Endothelial cell (in vitro differentiated cells): Measurements from ENCODE around the gene AP3M1. TPM values are rescaled to one million over a fixed set of nuclear protein-coding genes. Genes with fewer than 3 reads are reported as not detected.
A peak's percentile ranks its signal among the peaks of the same experiment; 100 is the strongest.

Source experiments
- DNase-seq: peaks from one replicate; pipeline ENCODE4 v3.0.0; 2021; ENCODE audit warnings: low spot score
- H3K27ac Mint-ChIP-seq: one replicate; pipeline ENCODE4 v1.8.0; 2021; ENCODE audit warnings: mixed read lengths, inconsistent platforms; ENCODE audit not compliant: unreplicated experiment
- H3K27me3 Mint-ChIP-seq: one replicate; pipeline ENCODE4 v1.8.0; 2021; ENCODE audit warnings: mild to moderate bottlenecking, moderate library complexity, mixed read lengths, inconsistent platforms; ENCODE audit not compliant: unreplicated experiment
- H3K36me3 Mint-ChIP-seq: one replicate; pipeline ENCODE4 v1.8.0; 2021; ENCODE audit warnings: mild to moderate bottlenecking, low read depth, mixed read lengths, inconsistent platforms; ENCODE audit not compliant: unreplicated experiment
- H3K4me1 Mint-ChIP-seq: one replicate; pipeline ENCODE4 v1.8.0; 2021; ENCODE audit warnings: mild to moderate bottlenecking, mixed read lengths, inconsistent platforms; ENCODE audit not compliant: unreplicated experiment
- H3K4me3 Mint-ChIP-seq: one replicate; pipeline ENCODE4 v1.8.0; 2021; ENCODE audit warnings: mild to moderate bottlenecking, mixed read lengths, inconsistent platforms; ENCODE audit not compliant: unreplicated experiment
- H3K9me3 Mint-ChIP-seq: one replicate; pipeline ENCODE4 v1.8.0; 2021; ENCODE audit warnings: mixed read lengths, inconsistent platforms; ENCODE audit not compliant: unreplicated experiment
- CTCF ChIP-seq: fragments of 200-600 bp; sonication (generic); IDR thresholded peaks from one replicate; pipeline ENCODE4 v1.5.0; 2021; ENCODE audit warnings: antibody characterized with exemption; ENCODE audit not compliant: unreplicated experiment
- total RNA-seq: library from RNA; stranded (reverse); fragmentation: NEBNext Ultra II Directional; extraction: Animal tissue kit (Norgen Biotek cat#: 25700); gene quantifications from one replicate; pipeline ENCODE4 v1.2.1, GENCODE V29; 2021; ENCODE audit not compliant: unreplicated experiment

AP3M1 gene
- total RNA-seq, 1 donor from 2014 or later, result 43.7 TPM

DNA sequence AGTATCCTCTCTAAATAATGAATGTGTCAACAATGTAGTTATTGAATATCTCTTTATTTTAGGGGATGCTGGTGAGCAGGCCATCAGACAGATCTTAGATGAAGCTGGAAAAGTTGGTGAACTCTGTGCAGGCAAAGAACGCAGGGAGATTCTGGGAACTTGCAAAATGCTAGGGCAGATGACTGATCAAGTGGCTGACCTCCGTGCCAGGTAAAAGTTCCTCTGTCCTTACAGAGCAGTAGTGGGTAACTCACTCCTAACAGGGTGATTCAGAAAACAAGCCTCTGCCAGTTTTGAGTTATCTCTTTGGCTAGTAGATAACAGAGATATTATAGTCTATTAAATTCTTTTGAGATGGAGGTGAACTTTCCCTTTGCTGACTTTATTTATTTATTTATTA is 67.3 kb downstream of the AP3M1 start:
- H3K36me3 Mint-ChIP-seq, result peaks cover 9% of the 10 kb centered on the region
- no peak overlapping the region for H3K27ac Mint-ChIP-seq

DNA sequence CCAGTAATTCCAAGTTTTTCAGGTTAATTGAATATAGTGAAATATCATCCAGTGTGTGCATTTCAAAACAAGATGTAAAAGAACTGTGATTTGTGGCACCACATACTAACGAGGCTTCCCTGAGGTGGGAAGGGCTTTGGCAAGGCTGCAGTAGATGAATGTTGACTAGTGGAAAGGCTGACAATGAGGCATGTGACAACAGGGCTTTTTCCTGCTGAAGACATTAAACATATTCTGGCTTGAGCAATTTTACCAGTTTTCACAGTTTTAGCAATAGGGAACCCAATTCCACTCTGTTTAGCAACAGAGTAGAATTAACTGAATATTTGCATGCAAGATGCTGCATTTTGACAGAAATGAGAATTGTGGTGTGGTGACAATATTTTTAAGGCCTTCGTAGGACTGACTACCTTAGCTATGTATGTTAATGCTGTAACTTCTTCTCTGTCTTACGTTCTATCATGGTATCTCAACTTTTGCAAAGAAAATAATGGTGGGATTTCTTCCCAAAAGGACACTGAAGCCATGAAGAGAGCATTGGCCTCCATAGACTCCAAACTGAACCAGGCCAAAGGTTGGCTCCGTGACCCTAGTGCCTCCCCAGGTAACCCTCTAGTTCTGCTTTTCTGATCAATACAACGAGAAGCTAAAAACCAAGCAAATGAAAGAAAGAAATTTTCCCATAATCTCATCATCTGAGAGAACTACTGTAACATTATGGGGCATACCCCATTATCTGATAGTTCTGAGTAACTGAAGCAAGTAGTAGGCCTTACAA is 68.5 kb downstream of the AP3M1 start:
- peaks cover 9% of the 10 kb centered on the region for H3K36me3 Mint-ChIP-seq
- H3K9me3 Mint-ChIP-seq, result no peaks in the 10 kb centered on the region

More for the DNA sequence above, 67.3 kb downstream of the AP3M1 start:
- Mint-ChIP-seq H3K27me3 (no peaks in the 10 kb centered on the region), H3K4me1 (peaks cover 7% of the 10 kb centered on the region), H3K9me3 (no peaks in the 10 kb centered on the region), H3K4me3 (no peak overlapping the region)
- no peak for TF ChIP-seq CTCF
- no peak for DNase-seq

GRCh38 chr10:74081192-74081803 is 69.3 kb downstream of the AP3M1 start:
- H3K27ac Mint-ChIP-seq, result peak overlapping the region; percentile 49
- H3K4me3 Mint-ChIP-seq, result no peak overlapping the region
- H3K27me3 Mint-ChIP-seq, result no peaks in the 10 kb centered on the region
- H3K36me3 Mint-ChIP-seq, result peaks cover 9% of the 10 kb centered on the region
- peak; percentile 50 for DNase-seq
- H3K9me3 Mint-ChIP-seq, result no peaks in the 10 kb centered on the region
- H3K4me1 Mint-ChIP-seq, result peaks cover 9% of the 10 kb centered on the region
- peak; percentile 60 for TF ChIP-seq CTCF

More for the DNA sequence above, 68.5 kb downstream of the AP3M1 start:
- no peak for DNase-seq
- no peak for TF ChIP-seq CTCF
- Mint-ChIP-seq H3K4me3 (no peak overlapping the region), H3K27me3 (no peaks in the 10 kb centered on the region), H3K27ac (peak overlapping the region; percentile 27), H3K4me1 (peaks cover 9% of the 10 kb centered on the region)

DNA sequence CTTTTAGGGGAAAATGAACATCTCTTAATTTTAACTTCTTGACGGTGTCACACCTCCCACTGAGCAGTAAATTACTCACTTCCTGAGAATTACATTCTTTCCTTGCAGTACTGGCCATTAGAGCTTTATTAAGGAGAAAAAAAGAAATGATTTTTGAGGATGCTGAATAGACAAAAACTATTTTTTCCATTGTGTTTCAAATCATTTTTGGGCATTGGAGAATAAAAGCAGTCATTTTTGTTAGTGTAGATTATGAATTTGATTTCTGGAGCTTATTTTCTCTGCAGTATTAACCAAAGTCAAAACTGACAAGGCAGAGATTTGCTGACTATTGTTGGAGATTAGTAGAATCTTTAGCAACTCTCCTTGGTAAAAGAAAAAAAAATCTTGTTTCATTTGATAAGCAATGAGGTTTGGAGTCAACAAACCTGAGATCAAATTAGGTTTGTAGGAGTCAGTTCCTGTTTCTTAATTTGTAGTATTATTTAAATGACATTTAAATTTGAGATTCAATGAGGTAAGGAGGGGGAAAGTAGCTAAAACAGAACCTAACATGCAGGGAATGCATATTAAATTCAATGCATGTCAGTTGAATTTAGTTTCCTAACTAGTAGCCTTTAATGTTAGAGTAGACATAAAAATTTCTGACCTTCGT is 70.6 kb downstream of the AP3M1 start:
- Mint-ChIP-seq H3K27ac (no peak overlapping the region), H3K36me3 (peaks cover 9% of the 10 kb centered on the region), H3K9me3 (no peaks in the 10 kb centered on the region), H3K4me1 (peaks cover 9% of the 10 kb centered on the region), H3K27me3 (no peaks in the 10 kb centered on the region), H3K4me3 (no peak overlapping the region)
- no peak for DNase-seq
- no peak for TF ChIP-seq CTCF
